ENCODE measurements around the gene TRAK2. TPM values are rescaled to one million over a fixed set of nuclear protein-coding genes. Genes with fewer than 3 reads are reported as not detected.

TRAK2 gene
- total and polyA plus RNA-seq, 2 of the 13 experiments (the other 11 are each of a cell fraction or from before 2014, with no cell fraction given), result 7.7 to 21.0 TPM

GRCh38 chr2:201451292-201452057 is at the start of gene TRAK2, which contains the start of gene STRADB (continued):
- peak; percentile 51 for TF ChIP-seq ZNF503 (CRISPR knock-in tag; IDR thresholded peaks at IDR 0.05)
- no peak for TF ChIP-seq ZNF841 (CRISPR knock-in tag; IDR thresholded peaks at IDR 0.05; ENCODE audit: borderline replicate concordance)
- TF ChIP-seq ZNF343 (CRISPR knock-in tag; IDR thresholded peaks at IDR 0.05), result peak; percentile 96; the same call in 1 of the 2 replicates
- peak; percentile 61 for TF ChIP-seq MEIS2 (CRISPR knock-in tag; IDR thresholded peaks at IDR 0.05)
- TF ChIP-seq ZFAT (CRISPR knock-in tag; conservative IDR thresholded peaks at IDR 0.05), result no peak
- TF ChIP-seq PAF1 (CRISPR knock-in tag; IDR thresholded peaks at IDR 0.05), result no peak
- peak; percentile 72 for TF ChIP-seq ZBTB7B (CRISPR knock-in tag; IDR thresholded peaks at IDR 0.05)
- TF ChIP-seq BORCS8-MEF2B (CRISPR knock-in tag; IDR thresholded peaks at IDR 0.05), result peak; percentile 56
- TF ChIP-seq ZNF816 (CRISPR knock-in tag; IDR thresholded peaks at IDR 0.05; ENCODE audit: borderline replicate concordance), result peak; percentile 82; the same call in 1 of the 2 replicates
- TF ChIP-seq ZBED4 (CRISPR knock-in tag; IDR thresholded peaks at IDR 0.05; ENCODE audit: borderline replicate concordance), result peak; percentile 90
- peak; percentile 65 for TF ChIP-seq CREBL2 (CRISPR knock-in tag; IDR thresholded peaks at IDR 0.05; ENCODE audit: borderline replicate concordance)
- TF ChIP-seq SALL1 (CRISPR knock-in tag; IDR thresholded peaks at IDR 0.05), result peak; percentile 90
- TF ChIP-seq PHF20 (CRISPR knock-in tag; IDR thresholded peaks at IDR 0.05), result peak; percentile 98
- no peak for TF ChIP-seq NR3C1 (CRISPR knock-in tag; IDR thresholded peaks at IDR 0.05)
- TF ChIP-seq ZNF136 (CRISPR knock-in tag; IDR thresholded peaks at IDR 0.05; ENCODE audit: low read depth), result peak; percentile 75; the same call in 1 of the 2 replicates
- peak; percentile 90 for TF ChIP-seq YEATS2 (CRISPR knock-in tag; IDR thresholded peaks at IDR 0.05; ENCODE audit: borderline replicate concordance)
- TF ChIP-seq ZNF260 (CRISPR knock-in tag; IDR thresholded peaks at IDR 0.05; ENCODE audit: borderline replicate concordance, low read depth), result no peak
- no peak; the same call in none of the 2 replicates for TF ChIP-seq ZNF564 (CRISPR knock-in tag; IDR thresholded peaks at IDR 0.05)
- 0 out of 2 replicates have a peak, but pooled peaks have one; percentile 22 for TF ChIP-seq FOSL1 (CRISPR knock-in tag; IDR thresholded peaks at IDR 0.05; ENCODE audit: borderline replicate concordance)
- TF ChIP-seq ZFP91 (CRISPR knock-in tag; IDR thresholded peaks at IDR 0.05; ENCODE audit: borderline replicate concordance), result peak; percentile 95
- no peak; the same call in 1 of the 2 replicates for TF ChIP-seq ZIK1 (CRISPR knock-in tag; IDR thresholded peaks at IDR 0.05; ENCODE audit: borderline replicate concordance, low read depth)
- 0 out of 2 replicates have a peak, but pooled peaks have one; percentile 46 for TF ChIP-seq ZNF33B (CRISPR knock-in tag; IDR thresholded peaks at IDR 0.05)

Measured in HepG2 (cell line).